Measurements from ENCODE around the gene DBH.
"Not testable (repeated sequence)": the region's sequence is repeated elsewhere in the genome, so short reads cannot be mapped to it uniquely, and the experiment has no call there.

Gene DBH

DNA sequence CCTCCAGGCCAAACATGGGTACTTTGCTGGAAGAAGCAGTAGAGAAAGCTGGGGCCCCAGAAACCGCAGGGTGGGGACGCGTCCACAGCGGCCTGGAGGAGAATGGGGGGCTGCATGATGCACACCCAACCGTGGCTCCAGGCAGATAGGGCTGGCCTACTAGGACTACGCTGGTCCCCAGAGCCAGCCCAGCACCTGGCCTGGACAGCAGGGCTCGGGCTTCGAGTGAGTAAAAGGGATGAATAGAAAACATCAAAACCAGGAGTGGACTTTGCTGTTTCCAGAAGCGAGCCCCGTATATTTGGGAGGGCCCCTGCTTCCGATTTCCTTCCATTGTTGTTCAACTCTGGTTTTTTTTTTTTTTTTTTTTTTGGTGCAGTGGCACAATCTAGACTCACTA lies 30.7 kb downstream of the DBH start:
- Mint-ChIP-seq H3K9me3 (no peaks in the 10 kb centered on the region), H3K27me3 (no peaks in the 10 kb centered on the region)

DNA sequence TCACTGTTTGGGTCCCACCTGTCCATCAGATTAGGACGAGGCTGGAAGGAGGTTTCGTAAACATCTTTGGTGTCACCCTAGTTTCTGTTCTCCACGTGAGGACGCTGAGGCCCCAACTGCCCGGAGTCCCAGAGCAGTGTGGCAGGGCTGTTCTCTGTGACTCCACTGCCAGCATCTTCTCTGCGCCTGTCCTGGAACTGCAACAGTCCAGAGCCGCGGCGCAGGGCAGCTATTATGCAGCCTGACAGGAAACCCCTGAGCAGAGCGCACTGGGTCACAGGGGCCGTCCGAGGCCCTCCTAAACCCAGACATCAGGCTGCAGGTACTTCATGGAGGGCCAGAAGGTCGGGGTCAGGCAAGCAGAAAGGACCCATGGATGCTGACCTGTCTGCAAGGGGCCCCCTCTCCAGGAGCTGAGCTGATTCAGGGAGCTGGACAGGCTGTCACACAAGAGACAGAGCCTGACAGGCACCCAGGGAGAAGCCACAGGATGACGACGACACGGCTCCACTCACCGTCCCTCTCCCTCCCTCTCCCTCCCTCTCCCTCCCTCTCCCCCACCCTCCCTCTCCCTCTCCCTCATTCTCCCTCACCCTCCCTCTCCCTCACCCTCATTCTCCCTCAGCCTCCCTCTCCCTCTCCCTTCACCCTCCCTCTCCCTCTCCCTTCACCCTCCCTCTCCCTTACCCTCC lies 31.7 kb downstream of the DBH start:
- Mint-ChIP-seq H3K27me3 (no peaks in the 10 kb centered on the region), H3K9me3 (no peaks in the 10 kb centered on the region), H3K36me3 (ENCODE audit: low read depth) (no peaks in the 10 kb centered on the region), H3K4me1 (ENCODE audit: low read depth) (no peaks in the 10 kb centered on the region), H3K27ac (no peak overlapping the region), H3K4me3 (no peak overlapping the region)
- intact Hi-C loops (cut with micrococcal nuclease) = no loop called here

More for the DNA sequence above, 30.7 kb downstream of the DBH start:
- H3K4me1 Mint-ChIP-seq (ENCODE audit: low read depth) = no peaks in the 10 kb centered on the region
- intact Hi-C loops (cut with micrococcal nuclease) = no loop called here
- H3K36me3 Mint-ChIP-seq (ENCODE audit: low read depth) = no peaks in the 10 kb centered on the region
- no peak overlapping the region for H3K4me3 Mint-ChIP-seq
- H3K27ac Mint-ChIP-seq = no peak overlapping the region

DNA sequence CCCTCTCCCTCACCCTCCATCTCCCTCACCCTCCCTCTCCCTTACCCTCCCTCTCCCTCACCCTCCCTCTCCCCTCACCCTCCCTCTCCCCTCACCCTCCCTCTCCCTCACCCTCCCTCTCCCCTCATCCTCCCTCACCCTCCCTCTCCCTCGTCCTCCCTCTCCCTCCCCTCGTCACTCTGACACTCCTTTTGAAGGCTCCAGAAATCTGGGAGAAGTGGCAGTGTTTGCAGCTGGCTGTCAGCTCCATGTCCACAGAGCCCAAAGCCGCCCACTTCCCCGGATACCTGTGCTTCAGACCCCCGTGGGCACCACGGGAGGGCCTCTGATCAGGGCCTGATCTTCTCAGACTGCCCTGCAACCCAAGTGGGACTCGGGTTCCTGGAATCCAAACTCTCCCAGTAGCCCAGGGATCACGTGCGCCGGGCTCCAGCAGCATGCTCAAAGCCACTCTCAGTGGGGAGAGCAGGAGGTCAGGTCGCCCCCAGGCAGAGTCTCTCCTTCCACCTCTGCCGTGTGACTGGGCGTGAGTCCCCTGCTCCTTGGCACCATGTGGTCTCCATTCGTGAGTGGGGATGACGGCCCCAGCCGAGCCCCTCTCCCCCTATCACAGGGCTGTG lies 33.1 kb downstream of the DBH start:
- Mint-ChIP-seq H3K4me3 (no peak overlapping the region), H3K27ac (no peak overlapping the region), H3K9me3 (no peaks in the 10 kb centered on the region), H3K36me3 (ENCODE audit: low read depth) (no peaks in the 10 kb centered on the region), H3K27me3 (no peaks in the 10 kb centered on the region), H3K4me1 (ENCODE audit: low read depth) (no peaks in the 10 kb centered on the region)
- intact Hi-C loops (cut with micrococcal nuclease) = no loop called here

DNA sequence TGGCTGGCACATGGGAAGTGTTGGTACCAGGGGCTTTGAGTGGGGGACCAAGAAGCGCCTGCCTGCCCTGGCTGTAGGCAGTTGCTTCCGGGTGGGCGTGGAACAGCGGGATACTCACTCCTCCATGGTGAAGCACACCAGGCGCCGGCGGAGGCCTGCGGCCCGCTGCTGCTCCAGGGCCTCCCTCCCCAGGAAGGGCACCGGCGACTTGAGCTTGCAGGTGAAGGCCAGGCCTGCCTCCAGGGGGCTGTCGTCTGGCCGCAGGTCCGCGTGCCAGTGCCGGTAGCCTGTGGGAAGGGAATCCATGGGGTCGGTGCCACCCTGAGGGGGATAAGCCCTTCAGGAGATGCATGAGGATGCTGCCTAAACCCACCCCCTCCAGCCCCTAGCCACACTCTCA lies 34.3 kb downstream of the DBH start:
- Mint-ChIP-seq H3K36me3 (ENCODE audit: low read depth) (no peaks in the 10 kb centered on the region), H3K27me3 (peaks cover 2% of the 10 kb centered on the region), H3K9me3 (no peaks in the 10 kb centered on the region), H3K27ac (no peak overlapping the region), H3K4me3 (no peak overlapping the region), H3K4me1 (ENCODE audit: low read depth) (no peaks in the 10 kb centered on the region)
- intact Hi-C loops (cut with micrococcal nuclease) = no loop called here

DNA sequence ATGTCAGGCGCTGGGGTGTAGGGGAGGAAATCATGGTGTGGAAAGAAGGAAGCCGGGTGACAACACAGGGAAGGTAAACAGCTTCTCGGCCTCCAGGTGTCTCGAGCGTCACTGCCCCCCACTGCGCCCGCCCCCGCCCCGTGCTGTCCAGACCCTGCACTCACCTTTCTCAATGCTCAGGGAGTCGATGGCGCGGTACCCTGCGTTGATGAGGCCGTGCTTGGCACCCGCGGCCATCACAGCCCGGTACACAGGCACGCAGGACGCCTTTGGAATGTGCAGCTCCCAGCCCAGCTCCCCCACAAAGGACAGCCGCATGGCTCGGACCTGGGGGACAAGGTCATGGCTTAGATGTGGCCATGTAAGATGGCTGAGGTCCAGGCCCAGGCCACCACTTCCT lies 35.2 kb downstream of the DBH start:
- intact Hi-C loops (cut with micrococcal nuclease) = no loop called here
- H3K27ac Mint-ChIP-seq = no peak overlapping the region
- H3K9me3 Mint-ChIP-seq = no peaks in the 10 kb centered on the region
- H3K4me1 Mint-ChIP-seq (ENCODE audit: low read depth) = no peaks in the 10 kb centered on the region
- peaks cover 2% of the 10 kb centered on the region for H3K27me3 Mint-ChIP-seq
- no peak overlapping the region for H3K4me3 Mint-ChIP-seq
- H3K36me3 Mint-ChIP-seq (ENCODE audit: low read depth) = no peaks in the 10 kb centered on the region

DNA sequence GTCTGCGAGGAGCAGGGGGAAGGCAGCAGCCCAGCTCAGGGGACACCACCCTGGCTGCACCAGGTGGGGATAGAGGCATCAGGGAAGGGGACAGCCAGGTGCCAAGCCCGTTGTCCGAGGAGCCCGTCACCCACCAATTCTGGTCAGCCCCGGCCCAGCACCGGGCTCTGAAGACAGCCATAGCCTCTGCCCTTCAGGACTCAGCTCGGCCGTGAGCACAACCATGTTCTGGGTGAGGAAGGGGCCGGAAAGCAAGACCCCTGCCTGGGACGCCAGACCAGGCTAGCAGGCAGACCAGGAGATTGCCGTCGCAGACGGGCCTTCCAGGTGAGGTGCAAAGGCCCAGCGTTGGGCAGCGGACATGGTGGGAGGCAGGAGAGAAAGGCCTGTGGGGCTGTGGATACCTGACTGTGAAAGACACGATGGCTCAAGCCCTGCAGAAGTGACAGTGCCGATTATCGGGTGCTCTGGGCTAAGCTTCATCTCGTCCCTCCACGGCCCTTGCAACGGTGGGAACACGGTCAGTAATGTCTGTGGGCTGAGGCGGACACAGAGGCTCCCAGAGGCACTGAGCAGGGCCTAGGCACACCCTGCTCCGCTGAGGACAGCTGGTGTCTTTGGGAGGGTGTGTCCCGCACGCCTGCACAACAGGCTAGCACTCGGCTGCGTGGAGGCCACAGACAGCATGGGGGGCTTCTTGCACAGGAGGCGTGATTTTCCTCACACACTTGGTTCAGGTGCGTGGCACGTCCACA lies 36.5 kb downstream of the DBH start:
- Mint-ChIP-seq H3K27me3 (peaks cover 2% of the 10 kb centered on the region), H3K4me3 (no peak overlapping the region), H3K9me3 (no peaks in the 10 kb centered on the region), H3K27ac (no peak overlapping the region), H3K4me1 (ENCODE audit: low read depth) (no peaks in the 10 kb centered on the region), H3K36me3 (ENCODE audit: low read depth) (no peaks in the 10 kb centered on the region)
- intact Hi-C loops (cut with micrococcal nuclease) = no loop called here

DNA sequence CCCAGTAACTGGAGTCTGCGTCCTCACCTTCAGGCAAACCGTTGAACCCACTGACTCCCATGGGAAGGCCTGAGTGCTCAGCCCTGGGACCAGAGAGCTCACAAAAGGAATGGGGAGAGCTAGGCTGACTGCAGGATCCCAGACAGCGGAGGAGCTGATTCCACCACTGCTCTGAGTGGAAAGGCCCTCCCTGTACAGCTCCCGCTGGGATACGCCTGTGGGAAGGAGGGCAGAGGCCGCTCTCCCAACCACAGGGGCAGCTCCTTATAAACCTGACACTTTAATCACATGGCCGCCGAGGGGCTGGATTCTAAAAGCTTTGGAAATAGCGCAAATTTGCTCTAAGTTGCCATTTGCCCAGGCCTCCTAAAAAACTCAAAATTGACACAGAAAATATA lies 37.1 kb downstream of the DBH start:
- intact Hi-C loops (cut with micrococcal nuclease) = no loop called here
- Mint-ChIP-seq H3K27me3 (peaks cover 2% of the 10 kb centered on the region), H3K27ac (no peak overlapping the region), H3K4me3 (no peak overlapping the region), H3K36me3 (ENCODE audit: low read depth) (no peaks in the 10 kb centered on the region), H3K4me1 (ENCODE audit: low read depth) (no peaks in the 10 kb centered on the region), H3K9me3 (no peaks in the 10 kb centered on the region)

DNA sequence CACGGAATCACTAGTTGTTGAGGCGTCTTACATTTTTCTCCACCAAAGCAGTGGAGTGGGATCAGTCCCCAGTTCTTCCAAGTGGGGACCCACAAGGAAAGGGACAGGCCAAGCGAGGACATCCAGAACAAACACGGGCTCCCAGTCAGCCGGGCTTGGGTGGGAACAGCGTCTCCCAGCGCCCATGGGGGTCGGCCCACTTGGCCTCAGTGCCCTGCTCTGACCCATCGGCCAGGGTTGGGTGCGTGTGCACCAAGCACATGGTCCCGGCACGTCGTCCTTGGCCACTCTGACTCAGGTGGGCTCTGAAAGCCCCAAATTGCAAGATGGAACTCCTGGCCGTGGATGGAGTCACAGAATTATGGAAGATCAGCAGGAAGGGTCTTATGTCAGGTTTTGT lies 37.9 kb downstream of the DBH start:
- intact Hi-C loops (cut with micrococcal nuclease) = no loop called here
- Mint-ChIP-seq H3K27ac (no peak overlapping the region), H3K27me3 (peaks cover 2% of the 10 kb centered on the region), H3K9me3 (no peaks in the 10 kb centered on the region), H3K4me1 (ENCODE audit: low read depth) (no peaks in the 10 kb centered on the region), H3K4me3 (no peak overlapping the region), H3K36me3 (ENCODE audit: low read depth) (no peaks in the 10 kb centered on the region)

DNA sequence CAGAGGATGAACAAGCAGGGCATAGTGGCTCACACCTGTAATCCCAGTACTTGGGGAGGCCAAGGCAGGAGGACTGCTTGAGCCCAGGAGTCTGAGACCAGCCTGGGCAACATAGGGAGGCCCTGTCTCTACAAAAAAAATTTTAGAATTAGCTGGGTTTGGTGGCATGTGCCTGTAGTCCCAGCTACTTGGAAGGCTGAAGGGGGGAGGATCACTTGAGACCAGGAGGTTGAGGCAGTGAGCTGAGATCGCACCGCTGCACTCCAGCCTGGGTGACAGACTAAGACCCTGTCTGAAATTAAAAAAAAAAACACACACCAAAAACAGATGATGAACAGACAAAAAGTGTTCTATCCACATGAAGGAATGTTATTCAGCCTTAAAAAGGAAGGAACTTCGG lies 39.6 kb downstream of the DBH start:
- H3K27ac Mint-ChIP-seq; H3K36me3 Mint-ChIP-seq (ENCODE audit: low read depth); H3K4me1 Mint-ChIP-seq (ENCODE audit: low read depth); H3K9me3 Mint-ChIP-seq; intact Hi-C loops (cut with micrococcal nuclease); H3K4me3 Mint-ChIP-seq; H3K27me3 Mint-ChIP-seq: not testable (repeated sequence)

DNA sequence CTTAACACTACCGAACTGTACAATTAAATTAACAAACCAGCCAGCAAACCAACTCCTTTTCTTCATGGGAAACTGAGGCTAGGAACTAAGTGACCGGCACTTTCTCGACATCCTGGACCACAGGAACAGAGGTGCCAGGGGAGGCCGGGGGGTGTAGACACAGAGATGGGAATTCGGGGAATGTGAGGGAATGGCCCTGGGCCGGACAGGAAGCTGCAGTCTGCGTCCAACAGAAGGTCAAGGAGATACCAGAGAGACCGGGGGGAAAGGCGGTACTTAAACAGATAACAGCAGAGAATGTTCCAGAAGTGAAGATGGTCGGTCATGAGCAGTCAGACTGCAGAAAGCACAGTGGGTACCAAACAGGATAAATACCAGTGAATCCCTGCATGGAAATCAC lies 40.3 kb downstream of the DBH start:
- Mint-ChIP-seq H3K36me3 (ENCODE audit: low read depth) (no peaks in the 10 kb centered on the region), H3K27ac (no peak overlapping the region), H3K9me3 (no peaks in the 10 kb centered on the region), H3K27me3 (peaks cover 2% of the 10 kb centered on the region), H3K4me3 (no peak overlapping the region), H3K4me1 (ENCODE audit: low read depth) (no peaks in the 10 kb centered on the region)
- intact Hi-C loops (cut with micrococcal nuclease) = no loop called here

DNA sequence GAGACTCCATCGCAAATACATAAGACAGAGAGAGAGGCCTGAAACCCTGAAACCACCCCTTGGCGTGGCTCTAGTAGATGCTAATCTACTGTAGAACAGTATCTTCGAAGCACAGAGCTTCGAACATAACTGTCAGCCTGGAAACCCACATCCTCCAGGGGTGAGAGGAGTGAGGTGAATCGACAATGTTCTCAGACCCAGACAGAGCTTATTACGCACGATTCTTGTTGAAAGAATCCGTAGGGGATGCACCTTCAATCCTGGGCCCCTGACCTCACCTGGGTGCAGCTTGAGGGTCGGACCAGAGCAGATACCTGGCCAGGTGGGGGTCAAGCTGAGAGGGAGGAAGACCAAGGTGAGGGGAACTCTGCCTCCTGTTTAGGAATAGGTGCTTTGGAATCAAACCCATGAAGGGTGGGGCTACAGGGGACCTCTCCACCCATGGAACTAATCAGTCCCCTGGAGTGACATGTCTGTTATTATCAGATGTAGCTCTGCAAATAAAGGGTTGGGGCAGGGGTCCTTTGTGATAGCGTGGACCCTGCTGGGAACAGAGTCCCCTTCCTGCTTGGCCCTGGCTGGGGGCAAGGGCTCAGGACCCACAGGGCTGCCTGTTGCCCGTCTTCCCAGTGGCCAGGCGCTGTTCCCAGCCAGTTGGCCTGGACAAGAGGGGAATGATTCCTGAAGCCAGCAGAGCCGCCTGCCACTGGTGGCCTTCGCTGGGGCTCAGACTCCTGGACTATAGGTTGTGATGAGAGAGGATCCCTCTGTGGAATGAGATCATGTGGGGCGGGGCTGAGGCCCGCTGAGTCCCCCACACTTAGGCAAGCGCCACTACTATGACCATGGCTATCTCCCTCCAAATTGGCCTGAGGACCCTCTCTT lies 41.2 kb downstream of the DBH start:
- no peaks in the 10 kb centered on the region for H3K36me3 Mint-ChIP-seq (ENCODE audit: low read depth)
- H3K9me3 Mint-ChIP-seq = no peaks in the 10 kb centered on the region
- no peak overlapping the region for H3K27ac Mint-ChIP-seq
- H3K4me1 Mint-ChIP-seq (ENCODE audit: low read depth) = no peaks in the 10 kb centered on the region
- peaks cover 2% of the 10 kb centered on the region for H3K27me3 Mint-ChIP-seq
- H3K4me3 Mint-ChIP-seq = no peak overlapping the region
- intact Hi-C loops (cut with micrococcal nuclease) = no loop called here

DNA sequence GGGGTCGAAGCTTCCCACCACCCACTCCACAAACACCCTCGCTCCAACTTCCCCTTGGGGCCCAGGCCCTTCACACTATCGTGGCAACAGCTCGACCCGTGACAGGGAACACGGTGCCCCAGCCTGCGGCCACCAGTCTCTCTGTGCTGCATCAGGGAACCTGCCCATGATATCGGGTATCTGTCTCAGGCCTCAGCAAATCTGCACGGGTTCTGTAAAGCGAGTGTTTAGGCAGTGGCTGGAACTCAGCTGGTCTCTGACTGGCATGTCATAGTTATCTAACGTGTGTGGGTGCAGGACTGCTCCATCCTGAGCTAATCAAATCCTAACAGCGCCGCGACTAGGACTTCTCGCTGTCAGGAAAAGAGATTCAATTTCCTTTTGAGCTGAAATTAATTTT lies 42.9 kb downstream of the DBH start:
- no peaks in the 10 kb centered on the region for H3K4me1 Mint-ChIP-seq (ENCODE audit: low read depth)
- intact Hi-C loops (cut with micrococcal nuclease) = no loop called here
- no peak overlapping the region for H3K27ac Mint-ChIP-seq
- no peaks in the 10 kb centered on the region for H3K36me3 Mint-ChIP-seq (ENCODE audit: low read depth)
- H3K27me3 Mint-ChIP-seq = peaks cover 2% of the 10 kb centered on the region
- no peak overlapping the region for H3K4me3 Mint-ChIP-seq
- H3K9me3 Mint-ChIP-seq = no peaks in the 10 kb centered on the region

DNA sequence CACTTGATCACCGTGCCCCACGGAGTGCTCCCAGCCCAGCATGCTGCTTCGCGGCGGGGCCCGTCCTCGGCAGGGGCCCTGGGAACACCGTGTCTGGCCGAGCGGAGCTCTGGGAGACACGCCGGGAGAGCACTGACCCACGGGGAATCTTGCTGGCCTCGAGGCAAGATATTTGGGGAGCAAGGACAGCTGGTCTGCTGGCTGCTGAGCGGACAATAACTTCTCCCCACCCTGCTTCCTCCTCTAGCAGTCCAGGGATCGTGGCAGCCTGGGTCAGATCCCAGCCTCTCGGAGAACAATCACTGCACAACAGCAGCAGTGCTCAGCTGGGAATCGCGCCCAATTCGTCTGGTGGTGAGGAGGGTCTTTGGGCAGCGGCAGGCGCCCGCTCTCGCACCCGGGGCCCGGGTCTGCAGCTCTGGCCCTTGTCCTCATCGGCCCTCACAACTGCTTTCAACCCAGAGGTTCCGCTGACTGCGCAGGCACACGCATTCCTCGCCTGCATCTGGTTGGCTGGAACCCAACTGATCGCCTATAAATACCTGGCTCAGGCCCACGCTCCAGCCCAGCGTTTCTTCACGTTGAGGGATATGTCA lies 43.4 kb downstream of the DBH start:
- H3K4me3 Mint-ChIP-seq = no peak overlapping the region
- H3K36me3 Mint-ChIP-seq (ENCODE audit: low read depth) = no peaks in the 10 kb centered on the region
- no peaks in the 10 kb centered on the region for H3K4me1 Mint-ChIP-seq (ENCODE audit: low read depth)
- intact Hi-C loops (cut with micrococcal nuclease) = no loop called here
- no peaks in the 10 kb centered on the region for H3K9me3 Mint-ChIP-seq
- peaks cover 1% of the 10 kb centered on the region for H3K27me3 Mint-ChIP-seq
- no peak overlapping the region for H3K27ac Mint-ChIP-seq

Measured in dendritic cell treated with granulocyte-macrophage colony-stimulating factor and Interleukin-4, amounts not matched to agents 40 ng/mL and 50 ng/mL, for 4 days (primary cell).